Neural cell (in vitro differentiated cells): ENCODE measurements around the gene PLPP3. TPM values are rescaled to one million over a fixed set of nuclear protein-coding genes. Genes with fewer than 3 reads are reported as not detected.

Source experiments
- H2AFZ ChIP-seq: fragments of 200-600, 300-800 bp; sonication (generic), shearing (Covaris generic); 2 replicates; pipeline ENCODE4 v1.6.0; 2014; ENCODE audit warnings: low read depth, mild to moderate bottlenecking, antibody characterized with exemption, low read length, moderate library complexity
- H3F3A ChIP-seq: fragments of 200-600 bp; shearing (Covaris generic); 2 replicates; pipeline ENCODE4 v1.6.1; 2016; ENCODE audit warnings: mild to moderate bottlenecking, moderate library complexity, mixed read lengths, antibody characterized with exemption, low read length; ENCODE audit not compliant: insufficient read depth, poor library complexity, severe bottlenecking
- H3K27ac ChIP-seq: fragments of 200-600, 300-800 bp; sonication (generic), shearing (Covaris generic); 2 replicates; pipeline ENCODE4 v1.5.1; 2014; ENCODE audit warnings: mild to moderate bottlenecking, low read length, moderate library complexity
- H3K27me3 ChIP-seq: fragments of 300-800, 200-600 bp; sonication (generic), shearing (Covaris generic); 2 replicates; pipeline ENCODE4 v1.6.0; 2014; ENCODE audit warnings: mild to moderate bottlenecking, low read depth, low read length, moderate library complexity; ENCODE audit not compliant: insufficient read depth
- H3K36me3 ChIP-seq: fragments of 300-800, 200-600 bp; sonication (generic), shearing (Covaris generic); 2 replicates; pipeline ENCODE4 v1.5.1; 2014; ENCODE audit warnings: mild to moderate bottlenecking, antibody characterized with exemption, low read length, moderate library complexity; ENCODE audit not compliant: insufficient read depth
- H3K4me2 ChIP-seq: fragments of 300-800, 200-600 bp; sonication (generic), shearing (Covaris generic); 2 replicates; pipeline ENCODE4 v1.6.0; 2014; ENCODE audit warnings: mild to moderate bottlenecking, low read length
- H3K4me3 ChIP-seq: fragments of 300-800, 200-600 bp; sonication (generic), shearing (Covaris generic); 2 replicates; pipeline ENCODE4 v1.5.1; 2014; ENCODE audit warnings: mild to moderate bottlenecking, low read length, moderate library complexity
- H3K79me2 ChIP-seq: fragments of 200-600 bp; shearing (Covaris generic); replicated peaks from 2 replicates; pipeline ENCODE4 v1.6.0; 2014; ENCODE audit warnings: mild to moderate bottlenecking, low read length, moderate library complexity; ENCODE audit not compliant: insufficient read depth
- H3K9ac ChIP-seq: fragments of 300-800, 200-600 bp; sonication (generic), shearing (Covaris generic); 2 replicates; pipeline ENCODE4 v1.6.1; 2016; ENCODE audit warnings: mild to moderate bottlenecking, low read length, mixed read lengths
- H3K9me2 ChIP-seq: fragments of 200-600 bp; shearing (Covaris generic); 2 replicates; pipeline ENCODE4 v1.6.1; 2016; ENCODE audit warnings: mild to moderate bottlenecking, low read length, mixed read lengths; ENCODE audit not compliant: insufficient read depth
- H3K9me3 ChIP-seq: fragments of 200-600, 300-800 bp; sonication (generic), shearing (Covaris generic); 2 replicates; pipeline ENCODE4 v1.6.1; 2016; ENCODE audit warnings: mild to moderate bottlenecking, mixed run types, low read length, moderate library complexity, mixed read lengths
- H4K20me1 ChIP-seq: fragments of 200-600 bp; shearing (Covaris generic); 2 replicates; pipeline ENCODE4 v1.6.1; 2016; ENCODE audit warnings: mild to moderate bottlenecking, mixed run types; ENCODE audit not compliant: insufficient read depth
- CTCF ChIP-seq: fragments of 450-650 bp; IDR thresholded peaks from 2 replicates; pipeline ENCODE4 v1.5.1; 2014; ENCODE audit warnings: antibody characterized with exemption, mild to moderate bottlenecking, moderate library complexity; ENCODE audit not compliant: poor library complexity, severe bottlenecking
- EP300 ChIP-seq: fragments of 450-650 bp; conservative IDR thresholded peaks from 2 replicates; pipeline ENCODE4 v1.6.1; 2014; ENCODE audit warnings: antibody characterized with exemption, mild to moderate bottlenecking, moderate library complexity; ENCODE audit not compliant: poor library complexity, severe bottlenecking
- EZH2 ChIP-seq: fragments of 200-600, 300-800 bp; shearing (Covaris generic), sonication (generic); IDR thresholded peaks from 2 replicates; pipeline ENCODE4 v1.6.1; 2014; ENCODE audit warnings: antibody characterized with exemption, low read length, borderline replicate concordance, mild to moderate bottlenecking; ENCODE audit not compliant: insufficient read depth, poor library complexity, severe bottlenecking
- MXI1 ChIP-seq: fragments of 450-650 bp; conservative IDR thresholded peaks from 2 replicates; pipeline ENCODE4 v1.6.1; 2014; ENCODE audit warnings: antibody characterized with exemption, mild to moderate bottlenecking; ENCODE audit not compliant: poor library complexity, severe bottlenecking
- POLR2AphosphoS5 ChIP-seq: IDR thresholded peaks from 2 replicates; pipeline ENCODE4 v1.6.1; 2012
- RAD21 ChIP-seq: fragments of 450-650 bp; conservative IDR thresholded peaks from 2 replicates; pipeline ENCODE4 v1.6.1; 2014; ENCODE audit warnings: antibody characterized with exemption, mild to moderate bottlenecking, moderate library complexity
- REST ChIP-seq: IDR thresholded peaks from 2 replicates; pipeline ENCODE4 v1.6.1; 2012; ENCODE audit warnings: borderline replicate concordance
- SMC3 ChIP-seq: fragments of 450-650 bp; conservative IDR thresholded peaks from 2 replicates; pipeline ENCODE4 v1.6.1; 2014; ENCODE audit warnings: antibody characterized with exemption, mild to moderate bottlenecking, moderate library complexity; ENCODE audit not compliant: poor library complexity
- TAF1 ChIP-seq: IDR thresholded peaks from 2 replicates; pipeline ENCODE4 v1.6.1; 2012; ENCODE audit warnings: low read depth
- polyA plus RNA-seq: library from polyadenylated mRNA; depleted of rRNA; stranded (reverse); fragments of >200 nt; gene quantifications from 2 replicates; pipeline ENCODE4 v1.2.3, GENCODE V29; 2014

Gene PLPP3
- polyA plus RNA-seq, 1 donor from 2014 or later: 2.1 TPM

GRCh38 chr1:56469640-56470371 is 109.6 kb downstream of the PLPP3 start:
- TF ChIP-seq CTCF (no peak), RAD21 (no peak), EZH2 (no peak), REST (no peak), SMC3 (no peak), TAF1 (no peak), MXI1 (no peak), EP300 (no peak), POLR2AphosphoS5 (no peak)
- H3K36me3 ChIP-seq: no peaks in the 10 kb centered on the region
- no peak overlapping the region for H2AFZ ChIP-seq
- no peak overlapping the region for H3K27ac ChIP-seq
- H3K9ac ChIP-seq: no peak overlapping the region
- no peaks in the 10 kb centered on the region for H3K27me3 ChIP-seq
- no peaks in the 10 kb centered on the region for H3K9me3 ChIP-seq
- no peak overlapping the region for H3K4me3 ChIP-seq
- no peaks in the 10 kb centered on the region for H3K9me2 ChIP-seq
- H4K20me1 ChIP-seq: no peaks in the 10 kb centered on the region
- H3K4me2 ChIP-seq: no peak overlapping the region
- no peaks in the 10 kb centered on the region for H3K79me2 ChIP-seq
- H3F3A ChIP-seq: no peaks in the 10 kb centered on the region

- Histone ChIP-seq H3K9me3 (no peaks in the 10 kb centered on the region), H3K36me3 (no peaks in the 10 kb centered on the region), H3K4me2 (no peak overlapping the region), H2AFZ (no peak overlapping the region), H3K27me3 (no peaks in the 10 kb centered on the region), H3K4me3 (no peak overlapping the region), H3K27ac (no peak overlapping the region), H3K79me2 (no peaks in the 10 kb centered on the region), H4K20me1 (no peaks in the 10 kb centered on the region), H3F3A (no peaks in the 10 kb centered on the region), H3K9me2 (no peaks in the 10 kb centered on the region), H3K9ac (no peak overlapping the region)
- TF ChIP-seq RAD21: no peak
- TF ChIP-seq EP300: no peak
- TF ChIP-seq REST: no peak
- no peak for TF ChIP-seq SMC3
- TF ChIP-seq TAF1: no peak
- TF ChIP-seq MXI1: no peak
- no peak for TF ChIP-seq POLR2AphosphoS5
- TF ChIP-seq EZH2: no peak
- no peak for TF ChIP-seq CTCF
These were observed 110.8 kb downstream of the PLPP3 start for GRCh38 chr1:56468518-56468917.
